Measurements from ENCODE around the gene SPAG4.

The SPAG4 gene

GRCh38 chr20:35636095-35636494, 20.5 kb downstream of the SPAG4 start:
- DNase-seq (ENCODE audit: low spot score), result peak; percentile 50
- no peak for TF ChIP-seq CTCF (IDR thresholded peaks at IDR 0.05; ENCODE audit: poor library complexity, severe bottlenecking)
- Histone ChIP-seq H3K4me1 (ENCODE audit: insufficient read depth, poor library complexity, severe bottlenecking) (no peaks in the 10 kb centered on the region), H3K27ac (ENCODE audit: poor library complexity, severe bottlenecking) (no peak overlapping the region), H3K36me3 (ENCODE audit: low read depth) (peaks cover 49% of the 10 kb centered on the region), H3K9me3 (ENCODE audit: severe bottlenecking) (no peaks in the 10 kb centered on the region), H3K27me3 (ENCODE audit: insufficient read depth, poor library complexity, severe bottlenecking) (no peaks in the 10 kb centered on the region), H3K4me3 (ENCODE audit: severe bottlenecking) (no peak overlapping the region)
- ATAC-seq (ENCODE audit: low read depth), result no peak; the same call in 1 of the 3 replicates

GRCh38 chr20:35637276-35637675, 21.6 kb downstream of the SPAG4 start:
- H3K36me3 ChIP-seq (ENCODE audit: low read depth), result peaks cover 37% of the 10 kb centered on the region
- no peak overlapping the region for H3K27ac ChIP-seq (ENCODE audit: poor library complexity, severe bottlenecking)
- no peaks in the 10 kb centered on the region for H3K9me3 ChIP-seq (ENCODE audit: severe bottlenecking)
- H3K4me3 ChIP-seq (ENCODE audit: severe bottlenecking), result no peak overlapping the region
- no peak for TF ChIP-seq CTCF (IDR thresholded peaks at IDR 0.05; ENCODE audit: poor library complexity, severe bottlenecking)
- ATAC-seq (ENCODE audit: low read depth) (no peak), DNase-seq (ENCODE audit: low spot score) (no peak)
- H3K27me3 ChIP-seq (ENCODE audit: insufficient read depth, poor library complexity, severe bottlenecking), result no peaks in the 10 kb centered on the region
- H3K4me1 ChIP-seq (ENCODE audit: insufficient read depth, poor library complexity, severe bottlenecking), result no peaks in the 10 kb centered on the region

GRCh38 chr20:35638751-35639150, 23.1 kb downstream of the SPAG4 start:
- Histone ChIP-seq H3K27me3 (ENCODE audit: insufficient read depth, poor library complexity, severe bottlenecking) (no peaks in the 10 kb centered on the region), H3K36me3 (ENCODE audit: low read depth) (peaks cover 28% of the 10 kb centered on the region), H3K4me3 (ENCODE audit: severe bottlenecking) (no peak overlapping the region), H3K4me1 (ENCODE audit: insufficient read depth, poor library complexity, severe bottlenecking) (no peaks in the 10 kb centered on the region), H3K27ac (ENCODE audit: poor library complexity, severe bottlenecking) (no peak overlapping the region), H3K9me3 (ENCODE audit: severe bottlenecking) (no peaks in the 10 kb centered on the region)
- ATAC-seq (ENCODE audit: low read depth) (no peak), DNase-seq (ENCODE audit: low spot score) (no peak)
- no peak for TF ChIP-seq CTCF (IDR thresholded peaks at IDR 0.05; ENCODE audit: poor library complexity, severe bottlenecking)

GRCh38 chr20:35640724-35641123, 25.1 kb downstream of the SPAG4 start:
- H3K4me1 ChIP-seq (ENCODE audit: insufficient read depth, poor library complexity, severe bottlenecking), result peaks cover 5% of the 10 kb centered on the region
- TF ChIP-seq CTCF (IDR thresholded peaks at IDR 0.05; ENCODE audit: poor library complexity, severe bottlenecking), result no peak

GRCh38 chr20:35641743-35642142, 26.1 kb downstream of the SPAG4 start:
- no peak for DNase-seq (ENCODE audit: low spot score)
- Histone ChIP-seq H3K27me3 (ENCODE audit: insufficient read depth, poor library complexity, severe bottlenecking) (no peaks in the 10 kb centered on the region), H3K9me3 (ENCODE audit: severe bottlenecking) (no peaks in the 10 kb centered on the region), H3K36me3 (ENCODE audit: low read depth) (peaks cover 40% of the 10 kb centered on the region), H3K27ac (ENCODE audit: poor library complexity, severe bottlenecking) (no peak overlapping the region), H3K4me3 (ENCODE audit: severe bottlenecking) (no peak overlapping the region), H3K4me1 (ENCODE audit: insufficient read depth, poor library complexity, severe bottlenecking) (peaks cover 5% of the 10 kb centered on the region)
- TF ChIP-seq CTCF (IDR thresholded peaks at IDR 0.05; ENCODE audit: poor library complexity, severe bottlenecking), result no peak
- no peak for ATAC-seq (ENCODE audit: low read depth)

More at GRCh38 chr20:35640724-35641123, 25.1 kb downstream of the SPAG4 start:
- H3K9me3 ChIP-seq (ENCODE audit: severe bottlenecking), result no peaks in the 10 kb centered on the region
- peaks cover 45% of the 10 kb centered on the region for H3K36me3 ChIP-seq (ENCODE audit: low read depth)
- no peak overlapping the region for H3K4me3 ChIP-seq (ENCODE audit: severe bottlenecking)
- H3K27ac ChIP-seq (ENCODE audit: poor library complexity, severe bottlenecking), result no peak overlapping the region
- DNase-seq (ENCODE audit: low spot score) (no peak), ATAC-seq (ENCODE audit: low read depth) (no peak)
- H3K27me3 ChIP-seq (ENCODE audit: insufficient read depth, poor library complexity, severe bottlenecking), result no peaks in the 10 kb centered on the region

All from RWPE2 (cell line).